OCI-M2 (cell line): Measurements from ENCODE around the gene NHEJ1.

Experiments
- DNase-seq: peaks from one replicate; lab custom pipeline; 2025; ENCODE audit not compliant: unreplicated experiment; lab: John Stamatoyannopoulos, UW

NHEJ1 gene

GRCh38 chr2:219124381-219125110 lies 36.1 kb downstream of the NHEJ1 start:
- peak; percentile 49 for DNase-seq

GRCh38 chr2:219123356-219124135 lies 37.1 kb downstream of the NHEJ1 start:
- DNase-seq: no peak

GRCh38 chr2:219122202-219122980 lies 38.2 kb downstream of the NHEJ1 start:
- DNase-seq: no peak

GRCh38 chr2:219120082-219120481 lies 40.5 kb downstream of the NHEJ1 start:
- DNase-seq: no peak

GRCh38 chr2:219119422-219120043 lies 41.1 kb downstream of the NHEJ1 start:
- DNase-seq: no peak

GRCh38 chr2:219118504-219118903 lies 42.1 kb downstream of the NHEJ1 start:
- DNase-seq: no peak

- no peak for DNase-seq
Measured at GRCh38 chr2:219116776-219117646, 43.6 kb downstream of the NHEJ1 start.

GRCh38 chr2:219112651-219113338 lies 47.8 kb downstream of the NHEJ1 start:
- DNase-seq: no peak

GRCh38 chr2:219112062-219112406 lies 48.6 kb downstream of the NHEJ1 start:
- no peak for DNase-seq

GRCh38 chr2:219111375-219112061 lies 49.1 kb downstream of the NHEJ1 start:
- DNase-seq: no peak

GRCh38 chr2:219109471-219109870 lies 51.1 kb downstream of the NHEJ1 start:
- DNase-seq: no peak

GRCh38 chr2:219107758-219108157 lies 52.9 kb downstream of the NHEJ1 start:
- DNase-seq: no peak

- no peak for DNase-seq
Measured at GRCh38 chr2:219106251-219106650, 54.4 kb downstream of the NHEJ1 start.

GRCh38 chr2:219104107-219105035 lies 56.2 kb downstream of the NHEJ1 start:
- DNase-seq: no peak

- DNase-seq: no peak
Measured at GRCh38 chr2:219099329-219099728, 61.3 kb downstream of the NHEJ1 start.

- no peak for DNase-seq
Measured at GRCh38 chr2:219095406-219095935, 65.1 kb downstream of the NHEJ1 start.

GRCh38 chr2:219094171-219094570 lies 66.4 kb downstream of the NHEJ1 start:
- no peak for DNase-seq
